Upper lobe of left lung (tissue), 6 donors: ENCODE measurements around the gene MTCH1. TPM values are rescaled to one million over a fixed set of nuclear protein-coding genes. Genes with fewer than 3 reads are reported as not detected.

Source experiments
- ATAC-seq, 2 donors: fragments of 200-7000 bp; cut with Tn5 transposase; one replicate each; pipeline ENCODE4 v1.9.1; 2022; ENCODE audit warnings: mild to moderate bottlenecking in 2 of 2, moderate library complexity in 2 of 2; ENCODE audit not compliant: low FRiP score in 2 of 2
- DNase-seq, 2 donors: peaks; one replicate each; pipeline ENCODE4 v3.0.0-alpha.2; 2019 to 2020
- H3K27ac ChIP-seq, 4 donors: fragments of 200-600 bp; sonication (generic); one replicate each; pipeline ENCODE4 v1.5.1; 2016 to 2019
- H3K27me3 ChIP-seq, 4 donors: fragments of 200-600 bp; sonication (generic); one replicate each; pipeline ENCODE4 v1.5.1; 2017 to 2019
- H3K36me3 ChIP-seq, 4 donors: fragments of 200-600 bp; sonication (generic); one replicate each; pipeline ENCODE4 v1.5.1; 2016 to 2019
- H3K4me1 ChIP-seq, 4 donors: fragments of 200-600 bp; sonication (generic); one replicate each; pipeline ENCODE4 v1.5.1; 2018 to 2019
- H3K4me3 ChIP-seq, 4 donors: fragments of 200-600 bp; sonication (generic); one replicate each; pipeline ENCODE4 v1.5.1; 2017 to 2019; ENCODE audit warnings: mild to moderate bottlenecking in 2 of 4, moderate library complexity in 1 of 4
- H3K9me3 ChIP-seq, 4 donors: fragments of 200-600 bp; sonication (generic); one replicate each; pipeline ENCODE4 v1.5.1; 2018 to 2019
- EP300 ChIP-seq, 4 donors: sonication (generic); formaldehyde crosslinking; IDR thresholded peaks; one replicate each; pipeline ENCODE4 v1.5.1; 2017; ENCODE audit warnings: antibody characterized with exemption in 4 of 4, control low read depth in 2 of 4
- POLR2A ChIP-seq, 4 donors: fragments of 450-650 bp; IDR thresholded peaks; one replicate each; pipeline ENCODE4 v1.5.1; 2016 to 2017; ENCODE audit warnings: antibody characterized with exemption in 4 of 4, mild to moderate bottlenecking in 2 of 4
- POLR2AphosphoS5 ChIP-seq, 2 donors: sonication (generic); formaldehyde crosslinking; IDR thresholded peaks; one replicate each; pipeline ENCODE4 v1.5.1; 2017; ENCODE audit warnings: antibody characterized with exemption in 2 of 2
- WGBS, 2 donors: methylation state at CpG; one replicate each; pipeline ENCODE4 v1.1.5; 2017 to 2018; 5-methylcytosine and 5-hydroxymethylcytosine counted together
- total RNA-seq, 6 donors: library from RNA; depleted of rRNA in 4 of 6; stranded (reverse); fragments of >200 nt in 4 of 6; gene quantifications; one replicate each; pipeline versions ENCODE4 v1.1.0 to v1.2.1, GENCODE V29; 2016 to 2021
- TF ChIP-seq, protein P1 (sequence below), 6 experiments: fragments of 450-650 bp in 4 of 6; fragments of 200-600 bp in 2 of 6; sonication (generic) in 2 of 6; IDR thresholded peaks; one replicate each; pipeline ENCODE4 v1.5.1; 2016 to 2019; ENCODE audit warnings: antibody characterized with exemption in 6 of 6
- donor health status: DM: no; HTN: no; CAD: no; lungs with moderate emphysema.
- donor health status: DM: no; HTN: yes; CAD: no; lungs with severe emphysema.

Gene MTCH1
- total RNA-seq, 6 donors from 2014 or later: 184 to 283 (median 219) TPM

GRCh38 chr6:37030599-37030998 lies 44.6 kb upstream of the MTCH1 start:
- H3K4me1 ChIP-seq: peaks cover 0 to 5% (median 0%) of the 10 kb centered on the region in 4 donors
- ATAC-seq: no peak
- WGBS, 2 donors: 82 to 84% methylated on average over 2 of the region's 2 CpGs

DNA sequence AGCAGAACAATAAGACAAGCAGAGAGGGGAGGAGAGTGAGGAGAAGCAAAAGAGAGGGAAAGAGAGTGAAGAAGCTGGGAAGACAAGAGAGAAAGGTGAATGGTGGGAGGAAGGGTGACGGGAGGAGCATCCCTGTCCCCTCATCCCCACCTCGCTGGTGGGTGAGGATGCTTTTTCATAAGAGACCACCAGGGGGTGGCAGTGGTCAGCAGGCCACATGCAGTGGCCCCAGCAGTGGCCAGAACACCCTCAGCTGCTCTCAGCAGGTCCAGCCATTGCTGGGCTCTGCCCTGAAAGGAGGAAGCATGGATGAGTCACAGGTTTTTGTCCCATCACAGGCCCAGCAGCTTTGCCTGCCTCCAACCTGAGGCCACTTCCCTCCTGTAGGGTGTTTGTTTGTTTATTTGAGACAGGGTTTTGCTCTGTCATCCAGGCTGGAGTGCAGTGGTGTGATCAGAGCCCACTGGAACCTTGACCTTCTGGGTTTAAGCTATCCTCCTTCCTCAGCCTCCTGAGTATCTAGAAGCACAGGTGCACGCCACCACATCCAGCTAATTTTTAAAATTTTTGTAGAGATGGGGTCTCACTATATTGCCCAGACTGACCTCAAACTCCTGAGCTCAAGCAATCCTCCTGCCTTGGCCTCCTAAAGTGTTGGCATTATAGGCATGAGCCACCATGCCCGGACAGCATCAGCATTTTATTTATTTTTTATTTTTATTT lies 43.4 kb upstream of the MTCH1 start:
- Histone ChIP-seq H3K27me3 (no peaks in the 10 kb centered on the region), H3K27ac (peak overlapping the region; percentile 10 to 69 (median 38))

More at GRCh38 chr6:37030599-37030998, 44.6 kb upstream of the MTCH1 start:
- H3K27ac ChIP-seq: no peak overlapping the region
- H3K36me3 ChIP-seq: peaks cover 0 to 4% (median under 1%) of the 10 kb centered on the region in 4 donors
- TF ChIP-seq, protein P1, sequence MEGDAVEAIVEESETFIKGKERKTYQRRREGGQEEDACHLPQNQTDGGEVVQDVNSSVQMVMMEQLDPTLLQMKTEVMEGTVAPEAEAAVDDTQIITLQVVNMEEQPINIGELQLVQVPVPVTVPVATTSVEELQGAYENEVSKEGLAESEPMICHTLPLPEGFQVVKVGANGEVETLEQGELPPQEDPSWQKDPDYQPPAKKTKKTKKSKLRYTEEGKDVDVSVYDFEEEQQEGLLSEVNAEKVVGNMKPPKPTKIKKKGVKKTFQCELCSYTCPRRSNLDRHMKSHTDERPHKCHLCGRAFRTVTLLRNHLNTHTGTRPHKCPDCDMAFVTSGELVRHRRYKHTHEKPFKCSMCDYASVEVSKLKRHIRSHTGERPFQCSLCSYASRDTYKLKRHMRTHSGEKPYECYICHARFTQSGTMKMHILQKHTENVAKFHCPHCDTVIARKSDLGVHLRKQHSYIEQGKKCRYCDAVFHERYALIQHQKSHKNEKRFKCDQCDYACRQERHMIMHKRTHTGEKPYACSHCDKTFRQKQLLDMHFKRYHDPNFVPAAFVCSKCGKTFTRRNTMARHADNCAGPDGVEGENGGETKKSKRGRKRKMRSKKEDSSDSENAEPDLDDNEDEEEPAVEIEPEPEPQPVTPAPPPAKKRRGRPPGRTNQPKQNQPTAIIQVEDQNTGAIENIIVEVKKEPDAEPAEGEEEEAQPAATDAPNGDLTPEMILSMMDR (IDR thresholded peaks at IDR 0.05): no peak
- TF ChIP-seq POLR2AphosphoS5 (IDR thresholded peaks at IDR 0.05) (no peak), POLR2A (IDR thresholded peaks at IDR 0.05) (no peak), EP300 (IDR thresholded peaks at IDR 0.05) (no peak)
- no peak for DNase-seq
- no peaks in the 10 kb centered on the region for H3K9me3 ChIP-seq
- H3K4me3 ChIP-seq: no peak overlapping the region
- H3K27me3 ChIP-seq: no peaks in the 10 kb centered on the region

DNA sequence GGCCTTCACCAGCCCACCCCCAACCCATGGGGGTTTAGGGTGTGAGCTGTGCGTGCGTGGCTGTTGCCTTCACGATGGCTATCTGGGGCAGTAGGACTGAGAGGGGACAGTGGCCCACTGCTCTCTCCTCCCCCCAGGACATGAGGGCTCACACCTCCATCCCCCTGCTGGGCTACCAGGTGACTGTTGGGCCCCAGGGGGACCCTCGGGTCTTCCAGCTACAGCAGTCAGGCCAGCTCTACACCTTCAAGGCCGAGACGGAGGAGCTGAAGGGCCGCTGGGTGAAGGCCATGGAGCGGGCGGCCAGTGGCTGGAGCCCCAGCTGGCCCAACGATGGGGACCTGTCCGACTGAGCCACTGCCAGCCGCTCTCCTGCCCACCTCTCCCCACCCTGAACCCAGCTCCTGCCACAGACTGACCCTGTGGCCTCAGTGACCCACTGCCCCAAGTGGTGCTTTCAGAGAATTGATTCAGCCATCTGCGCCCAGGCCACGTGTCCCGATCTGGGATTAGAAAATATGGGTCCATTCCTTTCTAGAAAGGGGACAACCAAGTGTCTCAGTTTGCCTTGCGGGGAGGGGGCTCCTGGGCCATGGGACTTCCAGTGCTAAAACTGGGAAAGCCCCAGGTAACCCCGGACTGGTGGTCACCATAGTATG lies 41.9 kb upstream of the MTCH1 start:
- ATAC-seq: no peak
- TF ChIP-seq POLR2AphosphoS5 (IDR thresholded peaks at IDR 0.05) (no peak), EP300 (IDR thresholded peaks at IDR 0.05) (no peak), POLR2A (IDR thresholded peaks at IDR 0.05) (no peak)
- TF ChIP-seq, protein P1 (IDR thresholded peaks at IDR 0.05): no peak
- Histone ChIP-seq H3K4me3 (no peak overlapping the region), H3K36me3 (peaks cover 0 to 5% (median 2%) of the 10 kb centered on the region in 4 donors), H3K9me3 (no peaks in the 10 kb centered on the region), H3K27me3 (no peaks in the 10 kb centered on the region), H3K27ac (no peak overlapping the region), H3K4me1 (peaks cover 0 to 5% (median 3%) of the 10 kb centered on the region in 4 donors)
- WGBS, 2 donors: 93 to 98% methylated on average over 12 to 13 of the region's 17 CpGs
- no peak for DNase-seq

More for the DNA sequence above, 43.4 kb upstream of the MTCH1 start:
- no peaks in the 10 kb centered on the region for H3K9me3 ChIP-seq
- TF ChIP-seq POLR2AphosphoS5 (IDR thresholded peaks at IDR 0.05) (peak; percentile 36 to 68), EP300 (IDR thresholded peaks at IDR 0.05) (no peak), POLR2A (IDR thresholded peaks at IDR 0.05) (no peak)
- TF ChIP-seq, protein P1 (IDR thresholded peaks at IDR 0.05): peak; percentile 63 to 90 (median 84)
- H3K4me1 ChIP-seq: peaks cover 0 to 5% (median 0%) of the 10 kb centered on the region in 4 donors
- ATAC-seq (peak; percentile 89 to 96), DNase-seq (peak in 1 of 2 donors; percentile 91)
- H3K36me3 ChIP-seq: peaks cover 0 to 5% (median 2%) of the 10 kb centered on the region in 4 donors
- H3K4me3 ChIP-seq: no peak overlapping the region
- 65 to 68% methylated on average over 4 of the region's 4 CpGs for WGBS, 2 donors

DNA sequence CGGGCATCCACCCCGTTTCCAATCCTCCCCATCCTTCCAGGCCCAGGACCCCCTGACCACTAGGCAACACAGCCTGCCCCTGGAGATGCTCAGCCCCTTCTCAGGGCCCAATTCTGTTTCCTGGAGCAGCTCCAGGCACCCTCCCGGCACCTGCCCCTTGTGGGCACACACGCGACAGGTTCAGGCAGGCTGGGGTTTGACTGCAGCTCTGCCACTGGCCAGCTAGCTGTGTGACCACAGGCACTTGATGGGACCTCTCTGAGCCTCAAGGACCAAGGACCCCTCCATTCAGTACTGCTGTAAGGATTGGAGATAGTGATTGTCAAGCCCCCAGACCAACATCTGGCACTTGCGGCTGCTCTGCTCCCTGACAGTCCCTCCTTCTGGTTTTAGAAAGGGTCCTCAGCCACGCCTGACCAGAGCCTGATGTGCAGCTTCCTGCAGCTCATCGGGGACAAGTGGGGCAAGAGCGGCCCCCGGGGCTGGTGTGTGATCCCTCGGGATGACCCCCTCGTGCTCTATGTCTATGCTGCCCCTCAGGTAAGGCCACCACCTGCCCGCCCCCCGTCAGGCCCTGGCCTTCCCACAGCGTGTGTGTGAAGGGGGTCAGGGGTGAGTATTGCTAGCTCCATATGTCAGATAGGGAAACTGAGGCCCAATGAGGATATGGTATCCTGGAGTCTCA lies 41.2 kb upstream of the MTCH1 start:
- Histone ChIP-seq H3K4me1 (peaks cover 0 to 5% (median 3%) of the 10 kb centered on the region in 4 donors), H3K4me3 (no peak overlapping the region), H3K27ac (no peak overlapping the region), H3K9me3 (no peaks in the 10 kb centered on the region), H3K27me3 (no peaks in the 10 kb centered on the region), H3K36me3 (peaks cover 0 to 5% (median 2%) of the 10 kb centered on the region in 4 donors)
- ATAC-seq: no peak
- DNase-seq: no peak
- TF ChIP-seq POLR2AphosphoS5 (IDR thresholded peaks at IDR 0.05) (no peak), POLR2A (IDR thresholded peaks at IDR 0.05) (no peak), EP300 (IDR thresholded peaks at IDR 0.05) (no peak)
- TF ChIP-seq, protein P1 (IDR thresholded peaks at IDR 0.05): no peak
- 80 to 90% methylated on average over 10 to 15 of the region's 15 CpGs for WGBS, 2 donors
